Activated T-helper 9 cell treated with anti-CD3 and anti-CD28 coated beads, Interleukin-2, amount 50 U/mL, for 16 hours (primary cell): ENCODE data around the gene PCGF3.
"Not testable (repeated sequence)": the region's sequence is repeated elsewhere in the genome, so short reads cannot be mapped to it uniquely, and the experiment has no call there.

Experiments
- DNase-seq: peaks from one replicate; pipeline ENCODE4 v3.0.0-alpha.2; 2020; ENCODE audit warnings: low read depth

Gene PCGF3

DNA sequence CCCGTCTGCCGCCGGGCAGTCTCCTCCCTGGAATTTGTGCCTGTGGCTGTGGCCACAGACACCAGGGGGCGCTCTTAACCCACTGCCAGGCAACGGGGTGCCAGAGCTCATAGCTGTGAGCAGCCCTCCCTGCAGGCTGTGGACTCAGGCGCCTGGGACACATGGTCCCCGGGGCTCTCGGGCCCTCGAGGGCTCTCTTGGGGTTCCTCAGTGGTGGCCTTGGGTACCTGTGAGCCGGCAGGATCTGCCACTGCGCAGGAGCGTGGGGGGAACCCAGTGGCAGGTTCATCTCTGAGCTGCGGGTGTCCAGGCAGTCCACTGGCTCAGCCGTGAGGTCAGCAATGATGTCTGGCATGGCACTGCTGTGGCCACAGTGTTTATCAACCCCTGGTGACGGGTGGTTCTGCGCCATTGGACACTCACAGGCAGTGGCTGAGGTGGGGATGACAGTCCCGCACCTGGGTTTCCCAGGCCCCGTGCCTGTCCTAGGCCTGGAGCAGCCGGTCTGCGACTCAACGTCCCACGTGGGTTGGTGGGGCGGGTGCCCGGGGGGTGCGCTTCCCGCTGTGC lies 37.2 kb downstream of the PCGF3 start:
- DNase-seq = peak; percentile 64

DNA sequence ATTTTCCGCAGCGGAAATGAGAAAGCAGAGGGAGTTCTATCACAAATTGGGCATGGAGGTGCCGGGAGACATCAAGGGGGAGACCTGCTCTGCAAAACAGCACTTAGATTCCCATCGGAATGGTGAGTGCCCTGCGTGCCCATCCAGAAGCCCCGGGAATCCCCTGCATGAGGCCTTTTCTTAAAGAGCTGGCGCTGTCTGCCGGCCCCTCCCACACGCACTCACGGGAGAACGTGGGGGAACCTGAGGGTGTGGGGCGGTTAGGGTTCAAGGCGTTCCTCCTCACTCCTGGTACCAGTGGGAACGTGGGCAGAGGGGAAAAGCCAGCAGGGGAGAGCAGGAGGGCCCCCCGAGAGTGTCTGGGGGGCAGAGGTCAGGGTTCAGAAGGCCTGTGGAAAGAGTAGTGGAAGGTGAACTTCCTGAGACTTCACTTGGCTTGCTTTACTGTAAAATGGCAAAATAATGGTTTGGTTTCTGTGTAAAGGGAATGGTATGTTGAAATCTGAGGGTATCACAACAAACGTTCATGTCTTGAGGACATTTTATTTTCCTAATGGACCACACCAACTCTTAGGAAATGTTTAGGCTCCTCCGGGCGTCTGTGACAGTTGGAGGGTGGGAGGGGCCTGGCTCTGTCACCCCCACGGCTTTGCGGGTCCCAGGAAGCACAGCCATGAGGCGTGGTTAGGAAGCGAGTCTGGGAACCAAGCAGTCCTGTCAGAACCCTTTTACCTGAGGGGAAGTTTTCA lies 38.0 kb downstream of the PCGF3 start:
- no peak for DNase-seq

DNA sequence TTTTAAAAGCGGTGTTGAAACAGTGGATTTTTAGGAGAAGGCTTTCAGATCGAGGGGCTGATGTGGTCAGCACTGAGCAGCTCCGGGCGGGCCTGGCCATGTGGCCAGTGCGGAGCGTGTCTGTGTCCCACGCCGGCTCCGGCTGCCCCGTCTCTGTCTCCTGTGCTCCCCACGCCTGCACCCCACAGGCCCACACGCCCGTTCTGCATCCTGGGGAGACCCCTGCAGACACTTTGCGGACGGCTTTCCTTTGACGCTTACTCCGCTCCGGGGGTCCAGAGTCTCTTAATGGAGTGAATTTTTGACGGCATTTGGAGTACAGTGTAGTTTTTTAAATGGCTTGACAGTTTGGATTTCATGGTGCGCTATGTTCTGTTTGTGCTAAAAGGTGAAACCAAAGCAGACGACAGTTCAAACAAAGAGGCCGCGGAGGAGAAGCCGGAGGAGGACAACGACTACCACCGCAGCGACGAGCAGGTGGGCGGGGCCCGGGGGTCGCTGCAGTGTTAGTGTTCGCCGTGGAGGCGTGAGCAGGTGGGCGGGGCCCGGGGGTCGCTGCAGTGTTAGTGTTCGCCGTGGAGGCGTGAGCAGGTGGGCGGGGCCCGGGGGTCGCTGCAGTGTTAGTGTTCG lies 38.7 kb downstream of the PCGF3 start:
- no peak for DNase-seq

DNA sequence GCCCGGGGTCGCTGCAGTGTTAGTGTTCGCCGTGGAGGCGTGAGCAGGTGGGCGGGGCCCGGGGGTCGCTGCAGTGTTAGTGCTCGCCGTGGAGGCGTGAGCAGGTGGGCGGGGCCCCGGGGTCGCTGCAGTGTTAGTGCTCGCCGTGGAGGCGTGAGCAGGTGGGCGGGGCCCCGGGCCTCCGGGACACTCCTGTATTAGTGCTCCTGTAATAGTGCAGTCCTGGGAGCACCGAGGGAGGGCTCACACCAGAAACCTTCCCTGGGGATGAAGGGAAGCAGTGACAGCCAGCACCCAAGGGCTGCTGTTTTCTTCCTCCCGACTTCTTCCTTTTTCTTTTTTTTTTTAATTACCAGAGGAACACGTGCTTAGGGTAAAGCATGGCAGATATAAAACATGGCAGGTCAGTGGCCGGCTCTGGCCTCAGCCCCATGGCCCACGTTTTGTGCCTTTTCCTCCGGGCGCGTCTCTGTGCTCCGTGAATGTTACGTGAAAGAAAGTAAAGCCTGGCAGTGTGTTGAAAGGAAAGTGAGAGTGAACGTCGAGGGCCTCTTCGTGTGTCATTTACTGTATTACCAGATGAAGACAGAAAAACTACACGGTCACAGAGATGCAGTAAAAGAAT lies 42.0 kb downstream of the PCGF3 start:
- DNase-seq = no peak

DNA sequence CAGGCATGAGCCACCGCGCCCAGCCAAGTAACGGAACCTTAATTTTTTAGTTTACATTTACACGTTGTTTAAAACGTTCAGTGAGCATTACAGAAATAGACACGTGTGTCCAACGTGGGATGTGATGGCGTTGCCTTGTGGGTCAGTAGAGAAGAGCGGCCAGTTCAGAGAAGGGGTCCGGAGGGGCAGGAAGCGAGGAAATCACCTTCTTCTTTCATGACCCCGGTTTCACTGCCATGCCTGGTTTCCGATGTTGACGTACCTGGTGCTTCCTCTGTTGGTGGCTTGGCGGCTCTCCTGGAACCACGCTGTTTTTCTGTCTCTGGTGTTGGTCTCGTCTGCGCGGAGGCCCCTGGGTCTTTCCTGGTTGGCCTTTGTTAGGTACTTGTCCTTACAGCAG lies 42.8 kb downstream of the PCGF3 start:
- no peak for DNase-seq

DNA sequence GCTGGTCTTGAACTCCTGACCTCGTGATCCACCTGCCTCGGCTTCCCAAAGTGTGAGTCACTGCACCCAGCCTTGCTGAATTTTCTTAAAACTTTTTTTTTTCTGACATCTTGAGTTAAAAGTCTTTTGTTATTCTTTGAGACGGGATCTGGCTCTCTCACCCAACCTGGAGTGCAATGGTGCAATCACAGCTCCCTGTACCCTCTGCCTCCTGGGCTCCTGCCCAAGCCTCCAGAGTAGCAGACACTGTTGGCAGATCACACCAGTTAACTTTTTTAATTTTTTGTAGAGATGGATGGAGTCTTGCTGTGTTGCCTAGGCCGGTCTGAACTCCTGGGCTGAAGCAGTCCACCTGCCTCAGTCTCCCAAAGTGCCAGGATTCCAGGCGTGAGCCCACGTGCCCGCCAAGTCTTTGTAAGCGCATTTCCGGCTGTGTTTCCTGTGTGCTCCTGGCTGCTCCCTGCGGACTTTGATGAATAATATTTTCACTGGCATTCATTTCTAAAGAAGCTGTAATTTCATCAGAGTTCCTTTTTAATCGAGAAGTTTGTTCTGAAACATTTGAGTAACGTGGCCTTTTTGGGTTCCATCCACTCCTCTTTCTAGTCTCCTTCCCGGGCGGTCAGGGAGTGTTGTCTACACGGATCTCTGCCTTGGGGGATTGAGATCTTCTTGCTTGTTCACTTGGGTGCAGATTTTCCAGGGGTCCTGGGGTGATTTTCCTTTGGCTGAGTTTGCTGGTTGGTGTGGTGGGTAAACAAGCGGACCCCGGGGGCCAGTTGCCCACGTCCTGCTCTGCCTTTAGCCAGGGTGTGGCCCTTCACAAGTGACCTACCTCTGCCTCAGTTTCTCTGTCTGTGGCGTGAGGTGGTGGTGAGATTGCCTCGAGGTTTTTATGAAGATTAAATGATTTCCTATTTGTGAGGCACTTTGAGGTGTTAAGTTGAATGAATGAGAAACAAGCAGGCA lies 44.4 kb downstream of the PCGF3 start:
- no peak for DNase-seq

DNA sequence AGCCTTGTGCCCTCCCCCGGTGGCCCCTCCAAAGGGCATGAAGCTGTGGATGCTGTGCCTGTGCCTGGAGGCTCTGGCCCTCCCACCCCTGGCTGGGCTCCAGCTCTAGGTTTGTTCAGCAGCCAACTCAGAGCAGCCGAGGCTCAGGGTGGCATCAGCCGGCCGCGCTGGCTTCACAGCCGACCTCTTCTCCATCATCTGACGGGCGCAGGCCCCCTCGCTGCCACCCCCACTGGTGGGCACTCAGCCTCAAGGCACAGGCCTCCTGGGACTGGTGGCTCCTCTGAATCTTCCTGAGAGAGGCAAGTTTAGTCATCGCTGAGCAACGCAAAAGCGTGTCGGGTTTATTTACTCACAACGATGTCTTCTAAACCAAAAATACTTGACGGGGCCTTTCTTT lies 46.0 kb downstream of the PCGF3 start:
- no peak for DNase-seq

DNA sequence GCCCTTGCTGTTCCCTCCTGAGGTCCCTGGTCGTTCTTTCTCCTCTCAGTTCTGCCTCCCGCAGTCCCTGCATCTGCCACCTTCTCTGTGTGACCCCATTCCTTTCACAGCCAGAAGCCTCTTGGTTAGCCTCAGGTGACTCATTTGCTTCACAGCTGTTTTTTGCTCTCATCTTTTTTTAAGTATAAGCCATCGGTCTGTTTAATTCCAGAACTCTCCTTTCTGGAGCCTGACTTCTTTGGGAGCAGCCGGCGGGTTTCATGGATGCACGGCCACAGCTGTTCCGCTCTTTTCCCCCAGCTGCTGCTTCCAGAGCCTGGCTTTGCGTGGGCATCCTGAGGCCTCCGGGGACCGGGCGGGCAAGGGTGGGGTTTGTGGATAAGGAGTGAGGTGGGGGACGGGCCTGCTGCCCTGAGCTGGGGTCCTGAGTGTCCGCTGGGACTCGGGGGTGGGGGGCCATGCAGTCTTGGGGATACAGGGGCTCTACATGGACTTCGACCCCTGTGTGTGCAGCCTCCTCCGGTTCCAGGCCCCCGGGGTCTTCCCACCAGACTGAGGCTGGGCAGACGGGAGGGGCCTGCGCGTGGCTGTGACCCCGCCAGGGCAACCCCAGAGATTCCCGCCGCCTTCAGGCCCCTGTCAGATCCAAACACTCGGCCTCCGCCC lies 46.7 kb downstream of the PCGF3 start:
- DNase-seq = no peak

DNA sequence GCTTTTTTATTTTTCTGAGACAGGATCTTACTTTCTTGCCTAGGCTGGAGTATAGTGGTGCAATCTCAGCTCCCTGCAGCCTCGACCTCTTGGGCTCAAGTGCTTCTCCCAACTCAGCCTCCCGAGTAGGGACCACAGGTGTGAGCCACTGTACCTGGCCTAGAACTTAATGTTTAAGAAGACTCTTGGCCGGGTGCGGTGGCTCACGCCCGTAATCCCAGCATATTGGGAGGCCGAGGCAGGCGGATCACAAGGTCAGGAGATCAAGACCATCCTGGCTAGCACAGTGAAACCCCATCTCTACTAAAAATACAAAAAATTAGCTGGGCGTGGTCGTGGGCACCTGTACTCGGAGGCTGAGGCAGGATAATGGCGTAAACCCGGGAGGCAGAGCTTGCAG lies 47.6 kb downstream of the PCGF3 start:
- not testable (repeated sequence) for DNase-seq

DNA sequence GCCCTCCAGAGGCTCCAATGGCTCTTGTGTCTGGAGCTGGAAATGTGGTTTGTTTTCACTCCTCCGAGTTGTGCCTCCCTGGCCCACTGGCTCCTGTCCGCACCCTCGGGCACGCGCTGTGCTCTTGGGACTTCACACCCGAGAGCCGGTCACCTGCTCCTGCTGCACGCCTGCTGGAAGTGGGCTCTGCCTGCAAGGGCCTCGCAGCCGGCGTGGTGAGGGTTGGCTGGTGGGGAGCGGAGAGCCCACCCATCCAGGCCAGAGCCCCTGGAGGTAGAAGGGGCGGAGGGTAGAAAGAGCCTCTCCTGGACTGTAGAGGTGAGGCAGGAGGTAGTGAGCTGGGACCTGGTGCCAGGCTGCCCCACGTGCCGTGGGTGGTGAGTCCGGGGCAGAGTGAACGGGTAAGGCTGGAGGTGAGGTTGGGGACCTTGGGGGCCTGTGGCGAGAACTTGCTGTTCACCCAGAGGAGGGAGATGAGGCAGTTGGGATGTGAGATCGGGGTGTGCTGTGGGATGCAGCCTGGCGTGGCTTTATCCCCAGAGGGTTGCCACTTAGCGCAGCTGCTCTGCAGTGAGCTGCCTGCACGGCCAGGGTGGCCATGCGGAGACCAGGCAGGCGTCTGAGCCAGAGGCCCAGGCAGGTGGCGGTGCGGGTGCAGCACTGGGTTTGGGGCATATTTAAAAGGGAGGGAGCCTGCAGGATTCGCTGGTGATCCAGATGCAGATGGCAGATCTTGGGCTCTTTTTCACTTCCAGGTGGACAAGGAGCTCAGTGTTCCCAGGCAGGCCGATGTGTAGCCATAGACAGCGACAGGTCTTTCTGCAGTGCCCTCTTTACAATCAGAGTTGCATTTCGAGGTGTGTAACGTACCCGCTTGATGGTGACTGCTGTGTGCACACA lies 48.8 kb downstream of the PCGF3 start:
- DNase-seq = no peak

DNA sequence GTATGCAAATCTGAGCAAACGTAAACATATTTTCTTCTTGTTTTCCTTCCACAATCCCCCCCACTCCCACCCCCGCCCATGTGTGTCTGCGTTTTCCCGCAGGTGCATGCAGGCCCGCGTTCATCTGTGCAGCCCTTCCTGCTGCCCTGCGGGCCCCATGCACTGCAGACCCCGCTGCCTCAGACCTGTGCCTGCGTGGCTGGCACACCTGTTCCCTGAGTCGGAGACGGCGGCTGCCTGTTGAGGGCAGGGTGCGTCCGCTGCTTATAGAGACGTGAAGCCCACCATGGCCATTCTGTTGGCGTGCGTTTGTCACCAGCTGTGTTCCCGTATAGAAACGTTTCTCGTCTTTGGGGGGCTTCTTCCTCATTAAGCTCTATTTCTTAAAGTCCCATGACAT lies 51.5 kb downstream of the PCGF3 start:
- DNase-seq = no peak

DNA sequence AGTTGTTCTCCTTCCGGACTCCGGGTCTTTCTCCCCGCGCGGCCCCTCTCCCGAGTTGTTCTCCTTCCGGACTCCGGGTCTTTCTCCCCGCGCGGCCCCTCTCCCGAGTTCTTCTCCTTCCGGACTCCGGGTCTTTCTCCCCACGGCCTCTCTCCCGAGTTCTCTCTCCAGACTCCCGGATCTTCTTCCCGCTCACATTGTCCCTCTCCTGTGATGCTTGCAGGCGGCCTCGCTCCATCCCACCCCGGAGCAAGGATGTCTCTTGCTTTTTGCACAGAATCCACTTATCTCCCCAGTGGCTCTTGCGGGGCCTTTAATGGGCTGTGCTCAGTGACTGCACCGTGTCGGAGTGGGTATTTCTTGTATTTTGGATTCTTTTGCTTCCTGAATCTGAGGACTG lies 54.2 kb downstream of the PCGF3 start:
- not testable (repeated sequence) for DNase-seq

DNA sequence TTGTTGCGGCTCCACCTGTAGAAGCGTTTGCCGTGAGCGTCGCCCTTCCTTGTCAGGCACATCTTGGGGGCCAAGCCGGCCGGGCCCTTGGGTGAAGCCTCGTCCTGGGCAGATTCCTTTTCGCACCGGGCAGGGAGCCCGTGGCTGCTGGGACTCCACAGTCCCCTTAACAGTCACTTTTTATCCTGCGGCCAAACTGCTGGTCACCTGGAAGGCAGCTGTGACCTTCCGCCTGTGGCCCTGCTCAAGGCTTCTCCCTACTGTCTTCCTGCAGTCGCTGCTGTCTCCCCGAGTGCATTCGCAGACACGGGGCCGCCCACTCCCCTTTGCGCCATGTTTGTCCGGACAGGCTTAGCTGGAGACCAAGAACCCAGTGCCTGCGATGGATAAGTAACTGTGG lies 55.0 kb downstream of the PCGF3 start:
- no peak for DNase-seq

DNA sequence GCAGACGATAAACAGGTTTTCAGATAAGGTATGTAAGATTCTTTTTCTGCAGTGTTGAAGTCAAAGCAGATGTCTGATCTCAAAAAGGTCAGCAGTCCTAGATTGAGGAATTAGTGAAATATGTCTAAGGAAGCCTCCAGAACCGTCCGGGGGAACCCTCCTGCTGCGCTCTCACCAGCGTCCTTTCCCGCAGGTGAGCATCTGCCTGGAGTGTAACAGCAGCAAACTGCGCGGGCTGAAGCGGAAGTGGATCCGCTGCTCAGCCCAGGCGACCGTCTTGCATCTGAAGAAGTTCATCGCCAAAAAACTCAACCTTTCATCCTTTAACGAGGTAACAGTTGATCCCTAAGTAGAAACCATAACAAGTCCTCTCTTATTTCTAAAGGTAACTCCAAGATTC lies 55.5 kb downstream of the PCGF3 start:
- DNase-seq = no peak

DNA sequence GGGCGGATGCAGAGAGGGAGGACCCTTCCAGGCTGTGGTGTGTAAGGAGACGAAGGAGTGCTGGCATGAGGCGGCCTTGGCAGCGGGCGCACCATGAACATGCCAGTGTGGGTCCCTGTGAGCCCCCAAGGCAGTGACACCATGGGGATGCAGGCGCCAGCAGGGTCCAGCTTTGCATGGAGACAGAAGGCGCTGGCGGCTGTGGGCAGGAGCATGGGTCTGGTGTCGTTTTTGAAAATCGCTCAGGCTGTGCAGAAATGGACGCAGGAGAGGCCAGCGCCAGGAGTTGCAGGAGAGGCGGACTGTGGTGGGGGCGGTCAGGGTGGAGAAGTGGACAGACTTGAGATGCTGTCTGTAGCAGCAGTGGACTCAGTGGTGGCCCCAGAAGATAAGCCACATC lies 56.1 kb downstream of the PCGF3 start:
- no peak for DNase-seq

DNA sequence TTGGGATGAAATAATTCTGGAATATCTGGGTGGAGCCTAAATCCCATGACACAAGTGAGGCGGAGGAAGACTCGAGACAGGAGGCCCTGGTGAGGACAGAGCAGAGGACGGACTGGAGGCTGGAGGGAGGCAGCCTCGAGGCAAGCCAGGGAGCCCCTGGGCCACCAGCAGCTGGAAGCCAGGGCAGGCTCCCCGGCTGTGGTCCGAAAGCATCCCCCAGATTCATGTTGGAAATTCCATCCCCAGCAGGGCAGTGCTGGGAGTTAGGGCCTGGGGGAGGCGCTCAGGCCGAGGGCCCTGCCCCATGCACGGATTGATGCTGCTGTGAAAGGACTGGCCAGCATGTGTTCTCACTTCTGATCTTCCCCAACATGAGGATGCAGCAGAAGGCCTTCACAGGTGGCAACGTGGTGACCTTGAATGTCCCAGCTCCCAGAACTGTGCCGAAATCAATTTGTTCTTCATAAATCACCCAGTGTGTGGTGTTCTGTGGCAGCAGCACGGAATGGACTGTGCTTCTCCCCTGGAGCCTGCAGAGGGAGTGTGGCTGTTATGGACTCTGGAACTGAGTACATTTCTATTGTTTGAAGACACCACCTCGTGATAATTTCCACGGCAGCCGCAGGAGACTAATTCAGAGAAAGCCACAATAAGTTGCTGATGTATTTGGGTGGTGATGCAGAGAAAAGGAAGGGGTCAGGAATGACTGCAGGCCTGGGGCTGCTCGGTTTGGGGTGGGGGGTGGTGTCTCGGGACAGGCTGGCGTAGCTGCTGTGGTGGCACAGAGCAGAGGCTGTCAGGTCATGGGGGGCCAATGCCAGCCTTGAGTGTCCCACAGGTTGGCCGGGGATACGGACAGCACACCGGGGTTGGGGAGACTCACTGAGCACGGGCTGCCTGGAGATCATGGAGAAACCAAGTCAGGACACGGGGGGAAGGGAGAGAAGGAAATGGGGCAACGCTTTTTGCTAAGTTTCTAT lies 56.9 kb downstream of the PCGF3 start:
- no peak for DNase-seq

DNA sequence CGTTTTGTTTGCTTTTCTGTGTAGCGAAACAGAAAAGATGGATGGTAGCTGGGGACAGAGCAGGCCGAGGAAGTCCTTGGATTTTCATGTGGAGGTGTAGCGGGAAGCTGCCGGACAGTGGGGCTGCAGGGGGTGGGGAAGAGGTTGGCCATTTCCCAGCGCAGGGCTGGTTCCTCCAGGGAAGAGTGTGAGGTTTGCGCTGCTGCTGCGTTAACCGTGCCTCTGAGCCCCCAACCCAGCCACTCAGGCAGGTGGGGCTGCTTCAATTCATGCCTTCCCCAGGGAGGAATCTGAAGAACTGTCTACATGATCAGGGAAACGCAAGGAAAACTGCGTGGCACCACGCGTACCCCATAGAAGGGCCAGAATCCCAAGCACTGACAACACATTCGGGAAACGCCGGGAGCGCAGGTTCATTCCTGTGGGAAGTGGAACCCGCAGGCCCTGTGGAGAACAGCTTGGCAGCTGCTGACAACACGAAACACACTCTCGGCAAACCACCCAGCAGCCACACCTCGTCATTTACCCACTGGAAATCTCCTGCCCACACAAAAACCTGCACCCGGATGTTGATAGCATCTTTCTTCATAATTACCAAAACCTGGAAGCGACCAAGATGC lies 57.7 kb downstream of the PCGF3 start:
- no peak for DNase-seq

DNA sequence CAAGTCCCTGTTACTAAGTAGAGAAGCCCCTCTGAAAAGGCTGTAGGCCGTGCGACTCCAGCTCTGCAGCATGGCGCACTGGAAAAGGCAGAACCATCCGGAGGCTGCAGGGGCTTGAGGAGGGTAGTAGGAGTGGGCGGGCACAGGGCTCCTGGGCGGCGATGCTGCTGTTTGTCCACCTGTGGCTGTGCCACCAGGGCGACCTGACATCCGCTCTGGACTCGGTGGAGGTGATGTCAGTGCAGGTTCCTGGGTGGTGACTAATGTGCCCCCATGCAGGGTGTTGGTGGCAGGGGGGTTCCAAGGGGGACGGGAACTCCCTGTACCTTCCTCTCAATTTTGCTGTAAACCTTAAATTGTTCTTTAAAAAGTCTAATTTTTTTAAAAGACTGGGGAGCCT lies 58.3 kb downstream of the PCGF3 start:
- no peak for DNase-seq
